ENCODE measurements around the gene SNX5.

GRCh38 chr20:17936761-17937732, 31.5 kb downstream of the SNX5 start:
- TF ChIP-seq CTCF (IDR thresholded peaks at IDR 0.05) (no peak), POLR2A (IDR thresholded peaks at IDR 0.05) (no peak)

All from prostate gland (tissue), 2 donors.